Suprapubic skin (tissue), 4 donors: Measurements from ENCODE around the gene C16orf82. TPM values are rescaled to one million over a fixed set of nuclear protein-coding genes. Genes with fewer than 3 reads are reported as not detected.
"Not testable (repeated sequence)": the region's sequence is repeated elsewhere in the genome, so short reads cannot be mapped to it uniquely, and the experiment has no call there.

Source experiments
- DNase-seq, 2 donors: peaks; one replicate each; pipeline ENCODE4 v3.0.0-alpha.2; 2019; ENCODE audit warnings: low spot score in 2 of 2
- H3K27ac ChIP-seq: fragments of 200-600 bp; sonication (generic); one replicate; pipeline ENCODE4 v1.5.1; 2019
- H3K27me3 ChIP-seq: fragments of 200-600 bp; sonication (generic); one replicate; pipeline ENCODE4 v1.5.1; 2019
- H3K36me3 ChIP-seq: fragments of 200-600 bp; sonication (generic); one replicate; pipeline ENCODE4 v1.5.1; 2019
- H3K4me1 ChIP-seq: fragments of 200-600 bp; sonication (generic); one replicate; pipeline ENCODE4 v1.5.1; 2019
- H3K4me3 ChIP-seq: fragments of 200-600 bp; sonication (generic); one replicate; pipeline ENCODE4 v1.5.1; 2019; ENCODE audit warnings: mild to moderate bottlenecking
- H3K9me3 ChIP-seq: fragments of 200-600 bp; sonication (generic); one replicate; pipeline ENCODE4 v1.5.1; 2019
- EP300 ChIP-seq: sonication (generic); formaldehyde crosslinking; IDR thresholded peaks from one replicate; pipeline ENCODE4 v1.6.1; 2017; ENCODE audit warnings: antibody characterized with exemption
- POLR2A ChIP-seq, 2 donors: fragments of 450-650 bp; IDR thresholded peaks; one replicate each; pipeline ENCODE4 v1.6.1; 2017; ENCODE audit warnings: antibody characterized with exemption in 2 of 2, mild to moderate bottlenecking in 2 of 2, moderate library complexity in 2 of 2
- POLR2AphosphoS5 ChIP-seq, 3 donors: sonication (generic); formaldehyde crosslinking; IDR thresholded peaks; one replicate each; pipeline ENCODE4 v1.6.1; 2017; ENCODE audit warnings: antibody characterized with exemption in 3 of 3
- WGBS: methylation state at CpG from one replicate; pipeline ENCODE4 v1.1.5; 2018; 5-methylcytosine and 5-hydroxymethylcytosine counted together
- total RNA-seq, 4 donors: library from RNA; depleted of rRNA; stranded (reverse); fragments of >200 nt; gene quantifications; one replicate each; pipeline ENCODE4 v1.1.0, GENCODE V29; 2016
- TF ChIP-seq, protein P1 (sequence below), 2 donors: fragments of 200-600 bp in 1 of 2; fragments of 450-650 bp in 1 of 2; sonication (generic) in 1 of 2; IDR thresholded peaks; one replicate each; pipeline ENCODE4 v1.5.1; 2016 to 2019; ENCODE audit warnings: antibody characterized with exemption in 2 of 2, mild to moderate bottlenecking in 1 of 2, moderate library complexity in 1 of 2

The C16orf82 gene
- total RNA-seq, 4 donors from 2014 or later, result not detected

GRCh38 chr16:27085182-27085581 is 18.5 kb downstream of the C16orf82 start:
- Histone ChIP-seq H3K27me3 (peaks cover 30% of the 10 kb centered on the region), H3K4me3 (no peak overlapping the region), H3K4me1 (no peaks in the 10 kb centered on the region), H3K9me3 (no peaks in the 10 kb centered on the region), H3K27ac (no peak overlapping the region), H3K36me3 (no peaks in the 10 kb centered on the region)
- 62% methylated on average over 6 of the region's 6 CpGs for WGBS
- TF ChIP-seq EP300, result no peak
- TF ChIP-seq, protein P1, sequence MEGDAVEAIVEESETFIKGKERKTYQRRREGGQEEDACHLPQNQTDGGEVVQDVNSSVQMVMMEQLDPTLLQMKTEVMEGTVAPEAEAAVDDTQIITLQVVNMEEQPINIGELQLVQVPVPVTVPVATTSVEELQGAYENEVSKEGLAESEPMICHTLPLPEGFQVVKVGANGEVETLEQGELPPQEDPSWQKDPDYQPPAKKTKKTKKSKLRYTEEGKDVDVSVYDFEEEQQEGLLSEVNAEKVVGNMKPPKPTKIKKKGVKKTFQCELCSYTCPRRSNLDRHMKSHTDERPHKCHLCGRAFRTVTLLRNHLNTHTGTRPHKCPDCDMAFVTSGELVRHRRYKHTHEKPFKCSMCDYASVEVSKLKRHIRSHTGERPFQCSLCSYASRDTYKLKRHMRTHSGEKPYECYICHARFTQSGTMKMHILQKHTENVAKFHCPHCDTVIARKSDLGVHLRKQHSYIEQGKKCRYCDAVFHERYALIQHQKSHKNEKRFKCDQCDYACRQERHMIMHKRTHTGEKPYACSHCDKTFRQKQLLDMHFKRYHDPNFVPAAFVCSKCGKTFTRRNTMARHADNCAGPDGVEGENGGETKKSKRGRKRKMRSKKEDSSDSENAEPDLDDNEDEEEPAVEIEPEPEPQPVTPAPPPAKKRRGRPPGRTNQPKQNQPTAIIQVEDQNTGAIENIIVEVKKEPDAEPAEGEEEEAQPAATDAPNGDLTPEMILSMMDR (IDR thresholded peaks at IDR 0.05), result no peak
- no peak for TF ChIP-seq POLR2A (IDR thresholded peaks at IDR 0.05)
- no peak for TF ChIP-seq POLR2AphosphoS5 (IDR thresholded peaks at IDR 0.05)
- peak in 1 of 2 donors; percentile 42 for DNase-seq

DNA sequence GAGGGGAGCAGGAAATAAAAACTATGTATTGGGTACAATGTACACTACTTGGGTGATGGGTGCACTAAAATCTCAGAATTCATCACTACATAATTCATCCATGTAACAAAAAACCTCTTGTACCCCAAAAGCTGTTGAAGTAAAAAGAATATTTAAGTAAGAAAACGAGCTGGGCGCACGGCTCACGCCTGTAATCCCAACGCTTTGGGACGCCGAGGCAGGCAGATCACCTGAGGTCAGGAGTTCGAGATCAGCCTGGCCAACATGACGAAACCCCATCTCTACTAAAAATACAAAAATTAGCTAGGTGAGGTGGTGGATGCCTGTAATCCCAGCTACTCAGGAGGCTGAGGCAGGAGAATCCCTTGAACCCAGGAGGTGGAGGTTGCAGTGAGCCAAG is 19.3 kb downstream of the C16orf82 start:
- not testable (repeated sequence) for H3K4me3 ChIP-seq, H3K36me3 ChIP-seq, H3K4me1 ChIP-seq, H3K9me3 ChIP-seq, H3K27ac ChIP-seq, DNase-seq
- peaks cover 30% of the 10 kb centered on the region for H3K27me3 ChIP-seq
- WGBS, result 91% methylated on average over 9 of the region's 9 CpGs

- WGBS, result 50% methylated on average over 5 of the region's 5 CpGs
Measured at GRCh38 chr16:27088216-27088615, 21.5 kb downstream of the C16orf82 start.

GRCh38 chr16:27096375-27096774 is 29.6 kb downstream of the C16orf82 start:
- no peak overlapping the region for H3K27ac ChIP-seq
- no peaks in the 10 kb centered on the region for H3K4me1 ChIP-seq
- 85% methylated on average over 2 of the region's 2 CpGs for WGBS
- H3K4me3 ChIP-seq, result no peak overlapping the region
- no peaks in the 10 kb centered on the region for H3K36me3 ChIP-seq
- no peaks in the 10 kb centered on the region for H3K9me3 ChIP-seq
- no peaks in the 10 kb centered on the region for H3K27me3 ChIP-seq
- no peak for TF ChIP-seq EP300
- TF ChIP-seq POLR2AphosphoS5 (IDR thresholded peaks at IDR 0.05), result no peak
- TF ChIP-seq, protein P1 (IDR thresholded peaks at IDR 0.05), result no peak
- no peak for TF ChIP-seq POLR2A (IDR thresholded peaks at IDR 0.05)
- DNase-seq, result peak in 1 of 2 donors; percentile 28

More at GRCh38 chr16:27088216-27088615, 21.5 kb downstream of the C16orf82 start:
- no peak for DNase-seq
- Histone ChIP-seq H3K27me3 (peaks cover 26% of the 10 kb centered on the region), H3K36me3 (no peaks in the 10 kb centered on the region), H3K9me3 (no peaks in the 10 kb centered on the region), H3K4me3 (no peak overlapping the region), H3K4me1 (no peaks in the 10 kb centered on the region), H3K27ac (no peak overlapping the region)
- TF ChIP-seq EP300, result no peak
- TF ChIP-seq POLR2A (IDR thresholded peaks at IDR 0.05), result no peak
- TF ChIP-seq, protein P1 (IDR thresholded peaks at IDR 0.05), result no peak
- no peak for TF ChIP-seq POLR2AphosphoS5 (IDR thresholded peaks at IDR 0.05)

- TF ChIP-seq, protein P1 (IDR thresholded peaks at IDR 0.05), result no peak
- TF ChIP-seq POLR2A (IDR thresholded peaks at IDR 0.05), result no peak
- no peak for TF ChIP-seq EP300
- no peak for TF ChIP-seq POLR2AphosphoS5 (IDR thresholded peaks at IDR 0.05)
- no peaks in the 10 kb centered on the region for H3K9me3 ChIP-seq
- no peak overlapping the region for H3K4me3 ChIP-seq
- H3K27ac ChIP-seq, result no peak overlapping the region
- no peaks in the 10 kb centered on the region for H3K36me3 ChIP-seq
- DNase-seq, result peak in 1 of 2 donors; percentile 81
- H3K27me3 ChIP-seq, result no peaks in the 10 kb centered on the region
- no peaks in the 10 kb centered on the region for H3K4me1 ChIP-seq
- WGBS, result 16% methylated on average over 5 of the region's 6 CpGs
Measured at GRCh38 chr16:27097800-27098230, 31.1 kb downstream of the C16orf82 start.
